ENCODE measurements around the gene CGN.

The CGN gene

DNA sequence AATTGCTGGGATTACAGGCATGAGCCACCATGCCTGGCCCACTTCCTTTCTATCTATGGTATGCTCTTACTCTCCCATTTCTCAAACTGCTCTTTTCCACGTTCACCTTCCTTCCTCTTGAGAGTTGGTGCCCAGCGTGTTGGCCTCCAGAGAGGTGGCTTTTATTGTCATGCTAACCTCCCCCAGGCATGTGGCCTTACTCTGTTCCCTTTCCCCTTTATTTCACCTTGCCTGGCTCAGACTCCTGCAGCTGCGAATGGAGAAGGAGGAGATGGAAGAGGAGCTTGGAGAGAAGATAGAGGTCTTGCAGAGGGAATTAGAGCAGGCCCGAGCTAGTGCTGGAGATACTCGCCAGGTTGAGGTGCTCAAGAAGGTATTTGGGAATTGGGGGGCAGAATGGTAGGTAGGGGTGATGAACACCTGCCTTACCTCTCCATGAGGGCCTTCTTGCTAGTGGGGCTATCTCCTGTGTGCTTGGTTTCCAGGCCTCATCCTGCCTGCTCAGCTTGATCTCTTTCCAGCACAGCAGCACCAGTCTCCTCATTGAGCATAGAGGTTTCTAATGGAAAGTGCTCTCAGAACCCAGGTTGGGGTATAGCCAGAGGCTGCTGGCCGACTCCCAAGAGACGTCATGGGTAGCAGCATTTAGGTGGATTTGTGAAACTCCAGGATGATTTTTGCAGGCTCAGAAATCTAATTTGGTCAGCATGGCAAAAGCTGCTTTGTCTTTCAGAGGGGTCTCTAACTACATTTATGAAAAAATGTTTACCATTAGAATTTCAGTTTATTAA lies 15.7 kb downstream of the CGN start:
- no peak for DNase-seq

DNA sequence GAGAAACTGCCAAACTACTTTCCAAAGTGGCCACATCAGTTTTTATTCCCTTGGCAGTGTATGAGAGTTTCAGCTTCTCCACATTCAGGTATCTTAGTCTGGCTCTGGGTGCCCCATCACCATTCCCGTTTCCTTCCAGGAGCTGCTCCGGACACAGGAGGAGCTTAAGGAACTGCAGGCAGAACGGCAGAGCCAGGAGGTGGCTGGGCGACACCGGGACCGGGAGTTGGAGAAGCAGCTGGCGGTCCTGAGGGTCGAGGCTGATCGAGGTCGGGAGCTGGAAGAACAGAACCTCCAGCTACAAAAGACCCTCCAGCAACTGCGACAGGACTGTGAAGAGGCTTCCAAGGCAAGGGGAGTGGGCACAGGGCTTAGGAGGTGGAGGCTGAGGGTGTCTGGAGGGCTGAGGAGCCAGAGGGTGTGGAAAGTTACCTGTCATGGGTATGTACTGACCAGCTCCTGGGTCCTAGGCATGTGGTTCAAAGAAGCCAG lies 18.1 kb downstream of the CGN start:
- no peak for DNase-seq

DNA sequence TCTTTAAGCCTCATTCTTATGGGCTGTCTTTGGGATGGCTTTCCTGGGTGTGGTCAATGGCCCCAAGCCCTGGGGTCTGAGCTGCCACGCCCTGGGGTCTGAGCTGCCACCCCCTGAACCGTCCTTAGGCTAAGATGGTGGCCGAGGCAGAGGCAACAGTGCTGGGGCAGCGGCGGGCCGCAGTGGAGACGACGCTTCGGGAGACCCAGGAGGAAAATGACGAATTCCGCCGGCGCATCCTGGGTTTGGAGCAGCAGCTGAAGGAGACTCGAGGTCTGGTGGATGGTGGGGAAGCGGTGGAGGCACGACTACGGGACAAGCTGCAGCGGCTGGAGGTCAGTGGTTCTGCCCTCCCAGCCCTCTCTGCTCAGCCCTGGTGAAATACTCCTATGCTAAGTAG lies 18.6 kb downstream of the CGN start:
- DNase-seq = no peak

DNA sequence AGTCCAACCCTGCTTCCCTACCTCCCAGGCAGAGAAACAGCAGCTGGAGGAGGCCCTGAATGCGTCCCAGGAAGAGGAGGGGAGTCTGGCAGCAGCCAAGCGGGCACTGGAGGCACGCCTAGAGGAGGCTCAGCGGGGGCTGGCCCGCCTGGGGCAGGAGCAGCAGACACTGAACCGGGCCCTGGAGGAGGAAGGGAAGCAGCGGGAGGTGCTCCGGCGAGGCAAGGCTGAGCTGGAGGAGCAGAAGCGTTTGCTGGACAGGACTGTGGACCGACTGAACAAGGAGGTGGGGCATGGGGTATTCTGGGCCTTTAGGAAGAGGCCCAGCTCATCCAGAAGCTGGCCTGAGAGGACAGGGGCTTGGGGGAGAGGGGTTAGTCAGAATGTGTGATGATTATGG lies 19.3 kb downstream of the CGN start:
- no peak for DNase-seq

DNA sequence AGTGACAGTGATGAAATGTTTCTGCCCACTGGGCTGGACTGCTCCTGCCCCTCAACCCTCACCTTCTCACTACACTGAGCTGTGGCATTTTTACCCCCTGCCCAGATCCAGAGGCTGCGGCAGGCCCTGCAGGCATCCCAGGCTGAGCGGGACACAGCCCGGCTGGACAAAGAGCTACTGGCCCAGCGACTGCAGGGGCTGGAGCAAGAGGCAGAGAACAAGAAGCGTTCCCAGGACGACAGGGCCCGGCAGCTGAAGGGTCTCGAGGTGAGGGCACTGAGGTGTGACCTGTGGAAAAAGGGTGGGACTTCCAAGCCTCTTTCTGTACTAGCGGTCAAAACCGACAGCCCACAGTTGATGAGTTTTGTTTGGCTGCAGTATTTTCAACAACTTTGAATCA lies 22.7 kb downstream of the CGN start:
- no peak for DNase-seq

DNA sequence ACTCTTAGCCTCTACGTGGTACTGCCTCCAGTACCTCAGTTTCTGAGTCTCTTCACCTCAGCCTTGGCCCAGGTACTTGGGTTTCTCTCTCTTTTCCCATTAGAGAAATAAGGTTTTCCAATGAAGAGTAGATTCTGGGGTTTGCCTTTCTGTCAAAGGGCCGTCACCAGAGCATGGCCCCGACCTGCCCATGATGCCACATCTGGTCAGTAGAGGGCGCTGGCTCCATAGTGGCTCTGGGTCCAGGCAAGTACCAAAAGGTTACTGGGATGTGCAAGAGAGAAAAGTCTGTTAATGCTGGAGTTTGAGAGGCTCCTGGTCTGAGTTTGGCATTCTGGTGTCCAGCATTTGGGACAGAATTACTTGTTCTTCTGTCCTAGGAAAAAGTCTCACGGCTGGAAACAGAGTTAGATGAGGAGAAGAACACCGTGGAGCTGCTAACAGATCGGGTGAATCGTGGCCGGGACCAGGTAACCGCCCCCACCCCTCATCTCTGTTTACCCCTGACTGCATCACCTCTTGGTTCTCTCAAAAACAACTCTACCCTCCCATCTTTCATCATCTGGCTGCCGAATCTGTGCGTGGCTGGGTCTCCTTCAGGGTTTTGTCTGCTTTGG lies 23.6 kb downstream of the CGN start:
- peak; percentile 18 to 69 (median 54) for DNase-seq

DNA sequence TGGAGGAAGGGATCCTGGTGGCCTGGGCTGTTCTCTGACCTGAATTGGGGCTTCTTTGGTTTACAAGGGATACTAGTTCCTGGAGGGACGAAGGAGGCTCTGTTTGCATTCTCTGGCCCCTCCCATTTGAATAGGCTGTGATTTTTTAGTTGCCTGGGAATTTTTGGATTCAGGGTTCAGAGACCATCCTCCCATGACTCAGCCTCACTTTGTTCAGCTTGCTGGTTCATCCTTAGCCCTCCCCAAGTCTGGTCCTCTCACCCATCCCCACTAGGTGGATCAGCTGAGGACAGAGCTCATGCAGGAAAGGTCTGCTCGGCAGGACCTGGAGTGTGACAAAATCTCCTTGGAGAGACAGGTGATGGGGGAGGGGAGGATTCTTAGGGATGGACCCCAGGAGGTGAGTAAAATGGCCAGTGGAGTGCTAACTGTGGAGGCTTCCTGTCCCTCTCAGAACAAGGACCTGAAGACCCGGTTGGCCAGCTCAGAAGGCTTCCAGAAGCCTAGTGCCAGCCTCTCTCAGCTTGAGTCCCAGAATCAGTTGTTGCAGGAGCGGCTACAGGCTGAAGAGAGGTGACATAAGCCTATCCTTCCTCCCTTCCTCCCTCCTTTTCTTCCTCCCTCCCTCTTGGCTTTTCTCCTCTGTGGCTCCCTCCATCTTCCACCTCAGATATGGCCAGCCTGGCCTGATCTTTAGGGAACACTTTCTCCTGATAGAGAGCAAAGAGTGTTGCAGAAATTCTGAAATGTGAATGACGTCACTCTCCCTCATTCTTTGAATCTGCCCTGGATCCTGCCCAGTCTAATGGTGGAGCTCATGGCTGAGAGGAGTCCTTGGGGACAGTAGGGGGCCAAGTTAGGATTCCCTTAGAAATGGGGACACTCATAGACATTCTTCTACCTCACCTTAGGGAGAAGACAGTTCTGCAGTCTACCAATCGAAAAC lies 24.4 kb downstream of the CGN start:
- DNase-seq = no peak

DNA sequence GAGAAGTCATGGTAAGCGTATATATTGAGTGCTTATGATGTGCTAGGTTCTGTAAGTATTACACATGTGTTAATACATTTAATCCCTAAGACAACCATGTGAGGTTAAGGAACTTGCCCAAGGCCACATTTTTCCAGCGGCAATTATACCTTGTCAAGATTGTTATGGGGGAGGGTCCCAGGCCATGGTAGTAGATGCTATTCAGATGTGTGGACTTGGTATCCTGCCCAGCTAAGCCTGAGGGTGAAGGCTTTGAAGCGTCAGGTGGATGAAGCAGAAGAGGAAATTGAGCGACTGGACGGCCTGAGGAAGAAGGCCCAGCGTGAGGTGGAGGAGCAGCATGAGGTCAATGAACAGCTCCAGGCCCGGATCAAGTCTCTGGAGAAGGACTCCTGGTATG lies 25.3 kb downstream of the CGN start:
- DNase-seq = no peak

DNA sequence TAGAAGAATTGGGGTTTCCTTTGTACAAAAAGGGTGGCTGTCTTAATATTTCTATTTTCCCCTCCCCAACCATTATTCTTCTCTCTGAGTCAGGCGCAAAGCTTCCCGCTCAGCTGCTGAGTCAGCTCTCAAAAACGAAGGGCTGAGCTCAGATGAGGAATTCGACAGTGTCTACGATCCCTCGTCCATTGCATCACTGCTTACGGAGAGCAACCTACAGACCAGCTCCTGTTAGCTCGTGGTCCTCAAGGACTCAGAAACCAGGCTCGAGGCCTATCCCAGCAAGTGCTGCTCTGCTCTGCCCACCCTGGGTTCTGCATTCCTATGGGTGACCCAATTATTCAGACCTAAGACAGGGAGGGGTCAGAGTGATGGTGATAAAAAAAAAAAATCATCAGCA lies 25.9 kb downstream of the CGN start:
- DNase-seq = no peak

DNA sequence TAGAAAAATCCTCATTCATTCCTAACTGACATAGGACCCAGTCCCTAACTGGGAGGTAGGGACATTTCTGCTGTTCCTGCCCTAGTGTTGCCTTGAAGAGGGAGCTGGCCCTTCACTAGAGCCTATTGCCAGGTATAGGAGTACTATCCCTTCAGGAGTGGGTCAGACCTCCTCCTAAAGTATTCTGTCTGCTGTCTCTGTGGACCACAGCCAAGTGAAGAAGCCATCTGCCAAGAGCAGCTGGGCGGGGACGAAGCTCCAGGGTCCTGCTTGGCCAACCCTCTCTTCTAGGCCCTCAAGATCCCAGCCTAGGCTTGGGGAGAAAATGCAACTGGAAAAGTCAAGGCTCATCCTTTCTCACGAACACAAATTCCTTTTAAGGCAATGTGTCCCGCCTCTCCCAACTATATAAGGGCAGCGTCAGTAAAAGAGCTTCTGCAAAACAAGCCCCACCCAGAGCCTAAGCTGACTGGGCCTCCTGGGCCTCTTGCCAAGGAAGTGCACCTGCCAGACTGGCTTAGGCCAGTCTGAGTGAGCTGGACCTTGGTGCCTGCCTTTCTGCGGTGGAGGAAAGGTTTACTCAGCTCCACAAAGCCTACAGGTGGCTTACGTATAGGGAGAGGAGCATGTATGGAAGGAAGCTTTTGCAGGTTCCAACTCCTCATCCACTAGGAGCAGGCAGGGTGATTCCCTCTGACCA lies 28.3 kb downstream of the CGN start:
- DNase-seq = peak in 2 of 6 experiments; percentile 29 to 49

DNA sequence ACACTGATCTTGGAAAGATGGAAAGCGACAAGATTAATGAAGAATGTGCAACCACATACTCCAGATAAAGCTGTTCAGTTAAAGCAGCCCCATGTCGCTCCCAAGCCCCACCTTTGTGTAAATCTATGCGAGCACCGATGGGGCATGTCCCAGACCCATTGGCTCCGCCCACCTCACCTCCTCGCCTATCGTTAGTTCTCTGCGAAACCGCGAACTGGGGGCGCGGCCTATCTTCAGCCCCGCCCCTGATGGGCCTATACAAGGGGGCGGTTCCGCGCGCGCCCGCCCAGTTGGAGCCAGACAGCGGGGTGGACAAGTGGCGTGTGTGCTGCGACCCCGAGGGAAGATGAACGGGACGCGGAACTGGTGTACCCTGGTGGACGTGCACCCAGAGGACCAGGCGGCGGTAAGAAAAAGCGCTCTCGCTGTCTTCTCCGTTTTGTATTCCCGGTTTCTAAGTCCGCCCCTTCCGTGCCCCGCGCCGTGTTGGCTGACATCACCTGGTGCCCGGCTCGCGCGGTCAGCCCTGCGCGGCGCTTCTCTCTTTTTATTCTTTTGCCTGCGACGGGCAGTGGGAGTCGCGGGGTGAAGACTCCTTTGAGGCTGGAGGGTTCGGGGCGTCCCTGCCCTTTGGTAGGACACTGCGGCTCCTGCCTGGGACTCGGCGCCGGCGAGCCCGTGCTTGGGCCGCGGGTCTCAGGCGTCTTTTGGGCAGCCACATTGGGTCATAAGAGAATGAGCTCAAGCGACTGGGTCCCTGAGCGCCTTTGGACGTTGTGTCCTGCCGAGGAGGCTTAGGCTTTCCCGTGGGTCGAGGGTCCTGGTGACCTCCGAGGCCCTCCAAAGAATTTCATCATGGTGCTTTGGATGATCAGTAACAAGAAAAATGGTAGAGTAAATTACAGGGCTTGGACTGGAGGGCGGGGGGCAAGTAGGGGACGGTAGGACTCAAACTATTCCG lies 29.1 kb downstream of the CGN start, which contains the start of gene TUFT1:
Gene TUFT1 (plus strand): TSS at position 289 of the 961 bp plus-strand sequence. CDS start 58 bp downstream, at position 347.
- DNase-seq = peak; percentile 87 to 94 (median 92)

DNA sequence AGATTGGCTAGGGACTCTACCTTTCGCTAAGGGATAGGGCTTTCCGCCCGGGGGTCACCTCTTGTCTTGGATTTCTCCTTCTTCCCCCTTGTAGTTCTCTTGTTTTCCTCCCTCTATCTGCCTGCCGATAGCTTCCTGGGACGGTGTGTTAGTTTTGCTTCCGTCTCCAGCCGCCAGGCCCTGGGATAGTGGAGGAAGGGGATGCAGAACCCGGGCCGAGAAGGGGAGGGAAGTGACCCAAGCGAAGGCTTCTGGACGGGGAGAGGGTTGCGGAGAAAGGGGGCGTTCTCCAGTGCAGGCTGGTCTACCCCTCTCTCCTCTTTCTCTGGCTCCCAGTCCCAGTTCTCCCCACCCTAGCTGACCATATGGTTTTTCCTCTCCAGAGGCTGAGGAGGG lies 29.8 kb downstream of the CGN start:
- peak in 1 of 6 experiments; percentile 1 for DNase-seq

DNA sequence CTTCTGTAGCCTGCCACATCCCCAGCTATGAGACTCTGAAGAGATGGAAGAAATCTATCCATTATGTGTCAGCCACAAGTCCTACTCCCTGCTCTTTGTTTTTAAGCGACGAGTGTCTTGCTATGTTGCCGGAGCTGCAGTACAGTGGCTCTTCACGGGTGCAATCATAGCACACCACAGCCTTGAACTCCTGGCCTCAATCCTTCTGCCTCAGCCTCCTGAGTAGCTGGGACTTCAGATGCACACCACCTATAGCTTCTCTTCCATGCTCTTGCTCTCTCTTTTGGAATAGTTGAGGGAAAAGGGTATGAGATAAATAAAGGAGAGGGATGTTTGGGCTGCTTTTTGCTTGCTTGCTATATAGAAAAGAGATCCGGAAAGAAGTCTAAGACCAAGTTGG lies 30.6 kb downstream of the CGN start:
- no peak for DNase-seq

DNA sequence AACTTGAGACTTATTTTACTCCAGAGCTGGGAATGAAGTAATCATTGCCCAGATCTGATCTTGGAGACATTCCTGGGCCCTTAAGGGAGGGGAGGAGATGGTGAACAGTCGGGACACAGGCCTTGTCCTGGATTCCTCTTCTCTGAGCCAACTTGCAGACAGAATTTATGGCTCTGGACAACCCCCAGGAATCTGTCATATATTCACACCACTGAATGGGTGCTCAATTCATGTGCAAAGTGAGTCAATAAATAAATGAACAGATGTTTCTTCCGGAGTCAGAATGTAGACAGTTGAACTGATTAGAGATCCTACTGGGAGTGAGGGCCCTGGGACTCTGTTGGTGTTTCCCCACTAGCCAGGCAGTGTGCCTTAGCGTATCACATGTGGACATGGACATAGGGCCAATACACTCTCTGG lies 31.5 kb downstream of the CGN start:
- no peak for DNase-seq

DNA sequence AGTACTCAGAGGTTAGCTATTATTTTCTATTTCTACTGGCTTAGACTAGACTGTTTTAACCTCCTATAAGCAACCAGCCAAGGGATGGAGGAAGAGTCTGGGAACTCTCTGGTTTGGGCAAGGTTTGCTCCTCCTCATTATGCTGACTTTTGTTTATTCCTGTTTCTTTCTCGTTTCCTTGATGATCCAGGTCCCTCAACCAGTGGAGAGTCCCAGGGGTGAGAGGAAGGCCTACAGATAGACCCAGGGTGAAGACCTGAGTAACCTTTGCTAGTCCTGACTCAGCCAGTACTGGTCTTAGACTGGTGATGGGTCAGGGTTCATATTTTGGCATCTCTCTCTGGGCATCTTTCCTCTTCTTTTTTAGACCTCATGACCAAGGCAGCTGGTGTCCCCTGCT lies 34.4 kb downstream of the CGN start:
- DNase-seq = no peak

DNA sequence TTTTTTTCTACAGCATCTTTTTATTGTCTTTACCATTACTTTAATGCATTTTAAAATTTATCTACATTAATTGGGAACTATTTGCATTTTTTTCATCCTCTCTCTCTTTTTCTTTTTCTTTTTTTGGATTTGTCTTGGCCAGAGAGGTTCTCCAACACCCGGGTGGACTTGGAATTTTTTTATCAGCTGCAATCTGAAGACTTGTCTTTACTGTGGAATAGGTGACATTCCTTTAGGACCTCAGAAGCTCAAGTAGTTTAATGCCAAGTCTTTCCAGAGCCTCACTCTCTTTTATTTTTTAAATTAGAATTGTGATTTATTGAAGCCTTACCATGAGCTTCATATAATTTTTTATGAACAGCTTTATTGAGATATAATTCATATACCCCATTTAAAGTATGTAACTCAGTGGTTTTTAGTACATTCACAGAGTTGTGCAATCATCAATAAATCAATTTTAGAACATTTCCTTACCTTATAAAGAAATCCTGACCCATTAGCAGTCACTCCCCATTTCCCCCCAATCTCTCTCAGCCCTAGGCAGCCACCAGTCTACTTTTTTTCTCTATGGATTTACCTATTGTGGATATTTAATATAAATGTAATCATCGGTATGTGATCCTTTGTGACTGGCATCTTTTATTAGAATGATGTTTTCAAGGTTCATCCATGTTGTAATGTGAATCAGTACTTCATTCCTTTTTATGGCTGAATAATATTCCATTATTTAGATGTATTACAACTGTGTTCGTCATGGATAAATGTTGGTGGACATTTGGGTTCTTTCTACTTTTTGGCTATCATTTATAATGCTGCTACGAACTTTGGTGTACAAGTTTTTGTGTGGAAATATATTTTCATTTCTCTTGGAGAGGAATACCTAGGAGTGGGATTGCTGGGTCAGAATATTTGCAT lies 35.1 kb downstream of the CGN start:
- no peak for DNase-seq

DNA sequence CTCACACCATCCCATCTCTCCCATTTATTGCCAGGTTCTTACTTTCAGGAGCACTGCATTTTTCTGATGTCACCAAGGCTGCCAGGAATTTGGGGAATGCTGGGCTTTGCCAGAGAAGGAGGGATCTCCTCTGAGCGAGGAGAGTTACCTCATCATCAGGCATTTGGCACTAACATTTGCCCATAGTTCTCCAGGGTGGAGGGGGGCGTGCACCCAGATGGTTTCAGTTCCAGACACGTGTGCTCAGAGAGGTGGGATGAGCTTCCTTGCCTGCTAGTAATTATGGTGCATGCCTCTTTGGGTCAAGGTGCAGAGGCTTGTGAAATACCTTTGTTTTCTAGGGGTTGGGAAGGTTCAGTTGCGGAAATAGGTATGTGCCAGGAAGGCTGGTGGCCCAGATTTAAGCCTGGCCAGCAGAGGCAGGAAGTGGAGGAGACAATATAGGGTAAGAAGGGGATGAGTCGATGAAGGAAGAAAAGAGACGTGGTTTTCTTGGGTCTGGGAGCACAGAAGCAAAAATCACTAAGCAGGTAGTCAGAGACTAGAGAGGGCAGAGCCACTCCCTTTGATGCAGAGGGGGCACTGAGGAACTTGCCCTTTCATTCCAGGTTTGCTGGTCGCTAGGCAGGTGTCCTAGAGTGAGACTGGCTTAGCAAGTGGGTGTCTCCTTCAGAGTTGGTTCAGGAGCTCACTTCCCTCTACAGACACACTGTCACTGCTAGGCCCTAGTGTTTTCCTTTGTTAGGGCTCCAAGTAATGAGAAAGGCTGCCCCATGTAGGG lies 36.1 kb downstream of the CGN start:
- no peak for DNase-seq

DNA sequence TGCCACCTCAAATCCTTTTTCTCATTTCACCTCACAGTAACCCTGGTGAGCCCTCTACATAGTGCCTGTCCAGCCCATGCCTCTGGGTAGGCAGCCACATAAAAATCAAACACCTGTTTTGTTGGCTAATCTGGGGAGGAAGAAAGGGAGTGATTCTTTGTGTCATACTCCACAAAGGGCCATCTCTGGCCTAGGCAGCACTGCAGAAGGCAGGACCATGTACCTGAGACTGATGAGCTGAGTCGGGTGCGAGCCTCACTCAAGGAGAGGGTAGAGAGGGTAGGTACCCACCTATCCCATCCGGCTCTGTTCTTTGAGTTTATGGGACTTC lies 36.7 kb downstream of the CGN start:
- no peak for DNase-seq

DNA sequence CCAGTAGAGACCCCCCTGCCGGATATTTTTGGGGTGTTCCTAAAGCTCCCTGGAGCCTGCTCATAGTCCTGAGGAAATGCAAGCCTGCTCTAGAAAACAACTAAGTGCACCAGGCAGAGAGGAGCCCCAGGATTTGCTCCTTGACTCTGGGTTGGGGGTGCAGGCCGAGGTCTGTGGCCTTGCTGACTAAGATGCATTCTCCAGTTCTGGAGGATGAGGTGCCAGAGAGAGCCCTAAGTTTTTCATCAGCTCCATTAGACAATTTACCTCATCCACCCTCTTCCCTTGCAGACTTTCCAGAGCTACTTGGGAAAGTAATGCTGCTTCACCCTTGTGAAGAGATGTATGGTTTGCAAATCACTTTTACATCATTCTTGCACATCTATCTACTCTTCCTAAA lies 38.0 kb downstream of the CGN start:
- no peak for DNase-seq

DNA sequence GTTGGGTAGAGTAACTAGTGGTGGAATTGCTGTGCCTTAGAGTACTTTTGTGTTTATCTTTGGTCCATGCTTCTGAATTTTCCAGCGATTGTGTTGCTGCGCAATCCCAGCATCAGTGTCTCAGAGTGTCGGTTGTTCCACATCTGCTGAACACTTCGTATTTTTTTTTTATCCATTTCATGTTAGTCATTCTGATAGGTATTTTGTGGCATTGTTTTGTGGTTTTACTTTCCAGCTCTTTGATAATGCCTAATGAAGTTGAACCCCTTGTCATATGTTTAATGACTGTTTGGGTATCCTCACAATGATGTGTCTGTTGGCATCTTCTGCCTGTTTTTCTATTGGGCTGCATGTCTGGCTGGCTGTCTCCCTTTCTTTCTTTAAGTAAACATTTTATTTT lies 42.5 kb downstream of the CGN start:
- DNase-seq = no peak
